Tibial nerve (tissue), 4 donors: ENCODE data around the gene SPATA9. TPM values are rescaled to one million over a fixed set of nuclear protein-coding genes. Genes with fewer than 3 reads are reported as not detected.
"Not testable (repeated sequence)": the region's sequence is repeated elsewhere in the genome, so short reads cannot be mapped to it uniquely, and the experiment has no call there.

Source experiments
- DNase-seq, 2 donors: peaks; one replicate each; pipeline ENCODE4 v3.0.0-alpha.2; 2019; ENCODE audit warnings: low spot score in 2 of 2
- H3K27ac ChIP-seq, 4 donors: fragments of 200-600 bp; sonication (generic) in 3 of 4; one replicate each; pipeline ENCODE4 v1.5.1; 2017 to 2019; ENCODE audit warnings: mild to moderate bottlenecking in 1 of 4
- H3K27me3 ChIP-seq, 2 donors: fragments of 200-600 bp; sonication (generic) in 1 of 2; one replicate each; pipeline versions ENCODE4 v1.5.1 to v1.6.0; 2017 to 2019
- H3K36me3 ChIP-seq, 3 donors: fragments of 200-600 bp; sonication (generic); one replicate each; pipeline ENCODE4 v1.5.1; 2018 to 2019
- H3K4me1 ChIP-seq, 4 donors: fragments of 200-600 bp; sonication (generic) in 3 of 4; one replicate each; pipeline ENCODE4 v1.5.1; 2017 to 2019
- H3K4me3 ChIP-seq, 4 donors: fragments of 200-600 bp; sonication (generic) in 3 of 4; one replicate each; pipeline ENCODE4 v1.5.1; 2017 to 2019; ENCODE audit warnings: mild to moderate bottlenecking in 1 of 4, moderate library complexity in 1 of 4
- H3K9me3 ChIP-seq, 4 donors: fragments of 200-600 bp; sonication (generic) in 3 of 4; one replicate each; pipeline ENCODE4 v1.5.1; 2017 to 2019
- CTCF ChIP-seq, 5 experiments: fragments of 200-600 bp in 3 of 5; fragments of 450-650 bp in 2 of 5; sonication (generic) in 3 of 5; IDR thresholded peaks; one replicate each; pipeline ENCODE4 v1.5.1; 2016 to 2019; ENCODE audit warnings: antibody characterized with exemption in 5 of 5, mild to moderate bottlenecking in 3 of 5, moderate library complexity in 2 of 5
- EP300 ChIP-seq, 2 donors: sonication (generic); formaldehyde crosslinking; IDR thresholded peaks; one replicate each; pipeline ENCODE4 v1.6.1; 2017; ENCODE audit warnings: antibody characterized with exemption in 2 of 2, mild to moderate bottlenecking in 1 of 2
- POLR2A ChIP-seq, 2 donors: fragments of 450-650 bp; IDR thresholded peaks; one replicate each; pipeline ENCODE4 v1.6.1; 2017; ENCODE audit warnings: antibody characterized with exemption in 2 of 2, mild to moderate bottlenecking in 2 of 2, moderate library complexity in 2 of 2
- WGBS, 2 donors: methylation state at CpG; one replicate each; pipeline ENCODE4 v1.1.5; 2018; 5-methylcytosine and 5-hydroxymethylcytosine counted together
- total RNA-seq, 4 donors: library from RNA; depleted of rRNA; stranded (reverse); fragments of >200 nt; gene quantifications; one replicate each; pipeline ENCODE4 v1.1.0, GENCODE V29; 2016

The SPATA9 gene
- total RNA-seq, 4 donors from 2014 or later, result 1.2 TPM; not detected in 3

DNA sequence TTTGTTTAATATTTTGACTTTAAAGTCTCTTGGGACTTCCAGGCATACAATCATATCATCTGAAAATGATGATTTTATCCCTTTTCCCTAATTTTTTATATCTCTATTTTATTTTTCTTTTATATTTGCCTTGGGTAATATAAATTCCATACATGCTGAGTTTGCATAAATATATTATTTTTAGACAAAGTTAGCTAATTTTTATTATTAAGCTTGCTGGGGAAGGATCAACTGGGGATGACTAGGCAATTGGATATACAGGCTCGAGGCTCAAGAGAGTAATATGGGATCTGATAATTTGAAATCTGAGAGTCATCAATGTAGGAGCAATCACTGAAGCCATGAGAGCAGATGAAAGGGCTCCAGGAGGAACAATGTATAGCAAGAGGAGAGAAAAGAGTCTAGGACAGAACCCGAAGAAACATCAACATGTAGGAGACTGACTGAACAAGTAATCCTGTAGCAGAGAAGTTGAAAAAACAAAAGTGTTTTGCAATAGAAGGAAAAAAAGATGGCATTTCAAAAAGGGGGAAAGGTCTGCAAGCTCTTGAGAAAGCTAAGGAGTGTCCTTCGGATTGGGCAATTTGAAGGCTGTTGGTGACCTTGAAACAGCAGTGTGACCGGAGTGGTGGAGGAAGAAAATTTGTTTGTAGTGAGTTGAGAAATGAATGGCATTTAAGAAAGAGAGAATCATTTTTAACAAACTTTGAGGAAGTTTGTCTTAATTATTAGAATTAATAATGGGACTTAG is 31.3 kb upstream of the SPATA9 start:
- Histone ChIP-seq H3K9me3 (no peaks in the 10 kb centered on the region), H3K36me3 (no peaks in the 10 kb centered on the region), H3K4me1 (peaks cover 0 to 8% (median 0%) of the 10 kb centered on the region in 4 donors), H3K27me3 (no peaks in the 10 kb centered on the region), H3K27ac (no peak overlapping the region), H3K4me3 (no peak overlapping the region)
- no peak for DNase-seq
- no peak for TF ChIP-seq POLR2A (IDR thresholded peaks at IDR 0.05)
- peak in 1 of 2 donors; percentile 25 for TF ChIP-seq EP300 (IDR thresholded peaks at IDR 0.05)
- no peak for TF ChIP-seq CTCF (IDR thresholded peaks at IDR 0.05)
- WGBS, 2 donors, result 90 to 94% methylated on average over 4 of the region's 4 CpGs

- not testable (repeated sequence) for H3K36me3 ChIP-seq
- WGBS, 2 donors, result 88 to 94% methylated on average over 5 of the region's 5 CpGs
Observed at GRCh38 chr5:95713246-95713645, 30.5 kb upstream of the SPATA9 start.

DNA sequence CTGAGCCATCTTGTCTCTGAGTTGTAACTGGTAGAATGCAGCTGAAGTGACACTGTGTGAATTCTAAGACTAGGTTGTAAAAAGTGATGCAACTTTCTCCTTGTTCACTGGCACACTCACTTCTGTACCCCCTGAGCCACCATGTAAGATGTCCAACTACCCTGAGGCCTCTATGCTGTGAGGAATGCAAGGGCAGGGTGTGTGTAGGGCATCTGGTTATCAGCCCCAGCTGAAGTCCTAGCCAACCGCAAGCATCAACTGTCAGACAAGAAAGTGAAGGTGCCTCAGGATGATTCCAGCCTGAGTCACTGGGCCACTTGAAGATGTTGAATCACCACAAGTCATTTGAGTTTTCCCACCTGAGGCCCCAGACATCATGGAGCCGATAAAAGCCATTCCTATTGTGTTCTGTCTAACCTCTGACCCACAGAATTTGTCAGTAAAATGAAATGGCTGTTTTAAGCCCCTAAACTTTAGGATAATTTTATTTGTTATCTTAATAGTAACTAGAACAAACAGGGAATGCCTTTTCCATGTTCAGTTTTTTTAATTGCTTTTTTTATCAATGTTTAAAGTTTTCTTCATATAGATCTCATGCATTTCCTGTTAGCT is 29.7 kb upstream of the SPATA9 start:
- no peak for DNase-seq
- TF ChIP-seq EP300 (IDR thresholded peaks at IDR 0.05) (no peak), POLR2A (IDR thresholded peaks at IDR 0.05) (no peak), CTCF (IDR thresholded peaks at IDR 0.05) (no peak)
- peaks cover 0 to 8% (median 0%) of the 10 kb centered on the region in 4 donors for H3K4me1 ChIP-seq
- H3K4me3 ChIP-seq, result no peak overlapping the region
- H3K27ac ChIP-seq, result no peak overlapping the region
- no peaks in the 10 kb centered on the region for H3K36me3 ChIP-seq
- no peaks in the 10 kb centered on the region for H3K9me3 ChIP-seq
- 79 to 86% methylated on average over 2 of the region's 2 CpGs for WGBS, 2 donors
- no peaks in the 10 kb centered on the region for H3K27me3 ChIP-seq

More at GRCh38 chr5:95713246-95713645, 30.5 kb upstream of the SPATA9 start:
- not testable (repeated sequence) for H3K27me3 ChIP-seq, H3K4me1 ChIP-seq, H3K9me3 ChIP-seq, H3K4me3 ChIP-seq, H3K27ac ChIP-seq, DNase-seq

- Histone ChIP-seq H3K36me3 (no peaks in the 10 kb centered on the region), H3K27ac (no peak overlapping the region), H3K27me3 (no peaks in the 10 kb centered on the region), H3K4me3 (no peak overlapping the region), H3K4me1 (peaks cover 0 to 8% (median 0%) of the 10 kb centered on the region in 4 donors), H3K9me3 (no peaks in the 10 kb centered on the region)
- no peak for DNase-seq
- TF ChIP-seq CTCF (IDR thresholded peaks at IDR 0.05), result no peak
- no peak for TF ChIP-seq POLR2A (IDR thresholded peaks at IDR 0.05)
- TF ChIP-seq EP300 (IDR thresholded peaks at IDR 0.05), result no peak
- 90 to 92% methylated on average over 27 of the region's 27 CpGs for WGBS, 2 donors
Observed at GRCh38 chr5:95711501-95712346, 28.9 kb upstream of the SPATA9 start.

GRCh38 chr5:95710651-95711500 is 28.1 kb upstream of the SPATA9 start:
- not testable (repeated sequence) for H3K9me3 ChIP-seq, H3K27ac ChIP-seq, H3K36me3 ChIP-seq, DNase-seq, H3K27me3 ChIP-seq, H3K4me1 ChIP-seq
- peak overlapping the region in 1 of 4 donors; percentile 23 for H3K4me3 ChIP-seq
- 50 to 67% methylated on average over 19 to 23 of the region's 23 CpGs for WGBS, 2 donors
